AG09319 (cell line): ENCODE data around the gene ANO10.
A peak's percentile ranks its signal among the peaks of the same experiment; 100 is the strongest.

Experiments used
- DNase-seq: peaks from one replicate; pipeline ENCODE4 v3.0.0-alpha.2; 2010; ENCODE audit warnings: low read depth; ENCODE audit errors: extremely low read depth
- TF ChIP-seq, protein P1 (sequence below): IDR thresholded peaks from 2 replicates; pipeline ENCODE4 v1.5.1; 2011; ENCODE audit warnings: low read depth, mild to moderate bottlenecking, inconsistent platforms, low read length, moderate library complexity

ANO10 gene

GRCh38 chr3:43512754-43513404 lies 108.9 kb downstream of the ANO10 start:
- TF ChIP-seq, protein P1, sequence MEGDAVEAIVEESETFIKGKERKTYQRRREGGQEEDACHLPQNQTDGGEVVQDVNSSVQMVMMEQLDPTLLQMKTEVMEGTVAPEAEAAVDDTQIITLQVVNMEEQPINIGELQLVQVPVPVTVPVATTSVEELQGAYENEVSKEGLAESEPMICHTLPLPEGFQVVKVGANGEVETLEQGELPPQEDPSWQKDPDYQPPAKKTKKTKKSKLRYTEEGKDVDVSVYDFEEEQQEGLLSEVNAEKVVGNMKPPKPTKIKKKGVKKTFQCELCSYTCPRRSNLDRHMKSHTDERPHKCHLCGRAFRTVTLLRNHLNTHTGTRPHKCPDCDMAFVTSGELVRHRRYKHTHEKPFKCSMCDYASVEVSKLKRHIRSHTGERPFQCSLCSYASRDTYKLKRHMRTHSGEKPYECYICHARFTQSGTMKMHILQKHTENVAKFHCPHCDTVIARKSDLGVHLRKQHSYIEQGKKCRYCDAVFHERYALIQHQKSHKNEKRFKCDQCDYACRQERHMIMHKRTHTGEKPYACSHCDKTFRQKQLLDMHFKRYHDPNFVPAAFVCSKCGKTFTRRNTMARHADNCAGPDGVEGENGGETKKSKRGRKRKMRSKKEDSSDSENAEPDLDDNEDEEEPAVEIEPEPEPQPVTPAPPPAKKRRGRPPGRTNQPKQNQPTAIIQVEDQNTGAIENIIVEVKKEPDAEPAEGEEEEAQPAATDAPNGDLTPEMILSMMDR, result no peak
- DNase-seq, result no peak

- TF ChIP-seq, protein P1, result no peak
- DNase-seq, result no peak
Observed at GRCh38 chr3:43506644-43507043, 115.2 kb downstream of the ANO10 start.

DNA sequence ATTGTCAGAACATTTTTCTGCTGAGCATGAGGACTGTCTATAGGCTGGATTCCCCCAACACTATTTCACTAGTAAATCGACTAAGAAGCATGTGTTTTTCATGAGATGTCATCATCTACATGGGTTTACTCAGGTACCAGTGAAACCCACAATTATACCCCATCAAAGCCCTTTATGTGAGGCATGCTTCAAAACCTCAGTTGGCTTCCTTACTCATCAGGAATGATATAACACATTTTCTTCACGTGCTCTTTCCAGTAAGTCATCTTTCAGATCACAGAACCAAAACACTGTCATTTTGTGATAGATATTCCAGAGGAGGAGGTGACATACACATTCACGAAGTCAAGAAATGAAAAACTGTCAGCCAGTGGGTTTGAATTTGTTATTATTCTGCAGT lies 116.5 kb downstream of the ANO10 start:
- no peak for DNase-seq
- TF ChIP-seq, protein P1, result no peak

- no peak for DNase-seq
- TF ChIP-seq, protein P1, result peak; percentile 31
Observed at GRCh38 chr3:43503067-43503728, 118.6 kb downstream of the ANO10 start.

GRCh38 chr3:43499256-43499655 lies 122.6 kb downstream of the ANO10 start:
- no peak for DNase-seq
- TF ChIP-seq, protein P1, result no peak

- no peak for DNase-seq
- TF ChIP-seq, protein P1, result no peak
Observed at GRCh38 chr3:43497905-43498365, 123.9 kb downstream of the ANO10 start.

GRCh38 chr3:43497422-43497821 lies 124.4 kb downstream of the ANO10 start:
- no peak for DNase-seq
- TF ChIP-seq, protein P1, result no peak
